ENCODE measurements around the gene MYNN. TPM values are rescaled to one million over a fixed set of nuclear protein-coding genes. Genes with fewer than 3 reads are reported as not detected.
"Not testable (repeated sequence)": the region's sequence is repeated elsewhere in the genome, so short reads cannot be mapped to it uniquely, and the experiment has no call there.

The MYNN gene
- total RNA-seq (50.8 TPM), polyA plus RNA-seq (11.9 TPM)

GRCh38 chr3:169772897-169773816 lies at the start of gene MYNN:
TSS of gene MYNN (plus strand) at chr3:169773396. CDS start at chr3:169774296, 900 bp downstream.
- Histone ChIP-seq H3K4me1 (ENCODE audit: insufficient read depth) (no peaks in the 10 kb centered on the region), H3K36me3 (ENCODE audit: insufficient read depth) (no peaks in the 10 kb centered on the region), H3K27ac (ENCODE audit: low read depth) (peak within 1 kb of the TSS; percentile 99), H3K4me3 (ENCODE audit: low read depth, low read length) (peak within 1 kb of the TSS; percentile 71)
- WGBS: under 1% methylated on average over 61 of the region's 61 CpGs
- peak; percentile 87 for DNase-seq (ENCODE audit: extremely low spot score)

GRCh38 chr3:169731857-169732256 lies 41.3 kb upstream of the MYNN start:
- H3K27ac ChIP-seq (ENCODE audit: low read depth); H3K4me1 ChIP-seq (ENCODE audit: insufficient read depth); H3K4me3 ChIP-seq (ENCODE audit: low read depth, low read length); DNase-seq (ENCODE audit: extremely low spot score); H3K36me3 ChIP-seq (ENCODE audit: insufficient read depth): not testable (repeated sequence)

GRCh38 chr3:169739067-169739466 lies 34.1 kb upstream of the MYNN start:
- H3K27ac ChIP-seq (ENCODE audit: low read depth): no peak overlapping the region
- no peak overlapping the region for H3K4me3 ChIP-seq (ENCODE audit: low read depth, low read length)
- no peak for DNase-seq (ENCODE audit: extremely low spot score)
- H3K36me3 ChIP-seq (ENCODE audit: insufficient read depth): no peaks in the 10 kb centered on the region
- no peaks in the 10 kb centered on the region for H3K4me1 ChIP-seq (ENCODE audit: insufficient read depth)
- WGBS: 51% methylated on average over 2 of the region's 2 CpGs

DNA sequence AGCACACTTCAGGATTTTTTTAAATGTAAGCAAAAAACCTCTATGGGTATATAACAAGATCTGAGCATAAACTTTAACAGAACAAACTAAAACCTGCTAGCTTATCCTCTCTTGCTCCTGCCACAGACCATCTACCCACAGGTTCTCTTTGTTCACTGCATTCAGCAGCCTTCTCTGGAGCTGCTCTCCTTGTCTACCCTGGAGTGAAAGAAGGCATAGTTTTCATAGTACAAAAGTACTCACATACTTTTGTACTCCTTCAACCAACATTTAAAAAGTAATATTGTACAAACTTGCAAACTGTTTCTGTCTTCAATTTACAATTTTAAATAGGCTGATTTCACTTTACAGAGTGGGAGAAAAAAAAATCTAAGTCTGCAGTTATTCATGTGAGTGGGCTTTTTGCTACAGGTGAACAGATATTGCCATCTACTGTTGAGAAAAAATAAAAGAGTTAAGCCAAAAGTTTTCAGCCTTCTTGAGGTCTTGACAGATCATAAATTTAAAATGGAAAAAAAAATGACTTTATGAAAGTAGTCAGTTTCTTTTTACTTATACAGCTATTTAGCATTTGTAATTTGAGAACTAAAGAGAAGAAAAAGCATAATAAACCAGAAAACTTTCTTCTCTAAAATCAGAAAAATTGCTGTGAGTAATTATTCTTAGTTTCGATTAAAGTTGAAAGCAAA lies 28.7 kb upstream of the MYNN start:
- no peaks in the 10 kb centered on the region for H3K36me3 ChIP-seq (ENCODE audit: insufficient read depth)
- H3K4me3 ChIP-seq (ENCODE audit: low read depth, low read length): no peak overlapping the region
- DNase-seq (ENCODE audit: extremely low spot score): no peak
- 0% methylated on average over 1 of the region's 1 CpG for WGBS
- no peak overlapping the region for H3K27ac ChIP-seq (ENCODE audit: low read depth)
- no peaks in the 10 kb centered on the region for H3K4me1 ChIP-seq (ENCODE audit: insufficient read depth)

DNA sequence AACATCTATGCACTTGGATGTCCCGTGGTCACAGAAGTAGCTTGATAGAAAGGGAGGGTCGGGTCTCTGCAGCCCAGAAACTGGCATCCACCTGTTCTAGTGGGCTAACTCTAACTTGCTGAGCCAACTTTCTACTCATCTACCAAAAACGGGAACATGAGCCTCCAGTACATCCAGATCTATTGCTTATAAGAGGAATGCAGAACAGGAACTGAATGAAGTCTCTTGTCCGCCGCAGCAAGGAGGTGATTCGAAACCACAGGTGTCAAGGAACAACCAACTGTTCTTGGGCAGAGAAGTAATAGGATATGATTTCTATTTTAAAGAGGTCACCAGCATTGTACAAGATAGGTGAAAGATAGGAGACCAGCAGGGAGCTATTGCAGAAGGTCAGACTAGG lies 26.3 kb upstream of the MYNN start:
- no peak for DNase-seq (ENCODE audit: extremely low spot score)
- H3K4me3 ChIP-seq (ENCODE audit: low read depth, low read length): no peak overlapping the region
- WGBS: 54% methylated on average over 6 of the region's 6 CpGs
- H3K4me1 ChIP-seq (ENCODE audit: insufficient read depth): no peaks in the 10 kb centered on the region
- no peak overlapping the region for H3K27ac ChIP-seq (ENCODE audit: low read depth)
- H3K36me3 ChIP-seq (ENCODE audit: insufficient read depth): no peaks in the 10 kb centered on the region

DNA sequence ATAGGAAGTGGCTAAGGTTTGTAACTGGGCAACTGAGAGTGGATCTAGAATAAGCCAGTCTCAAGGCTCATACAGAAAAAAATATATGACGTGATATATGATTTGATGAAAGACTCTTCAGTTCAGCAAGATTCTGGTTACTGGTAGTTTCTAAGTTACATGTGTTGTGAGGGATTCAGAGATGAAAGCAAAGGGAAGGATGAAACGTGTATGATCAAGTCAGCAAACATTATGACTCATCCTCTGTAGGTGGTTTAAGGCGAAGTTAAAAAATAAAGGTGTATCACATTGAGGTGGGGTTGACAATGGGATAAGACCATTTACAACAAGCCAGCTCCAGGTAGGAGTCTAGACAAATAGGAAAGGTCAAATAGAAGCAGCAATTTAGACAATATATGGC lies 24.5 kb upstream of the MYNN start:
- no peak overlapping the region for H3K4me3 ChIP-seq (ENCODE audit: low read depth, low read length)
- no peak overlapping the region for H3K27ac ChIP-seq (ENCODE audit: low read depth)
- no peaks in the 10 kb centered on the region for H3K4me1 ChIP-seq (ENCODE audit: insufficient read depth)
- WGBS: 68% methylated on average over 3 of the region's 3 CpGs
- DNase-seq (ENCODE audit: extremely low spot score): no peak
- H3K36me3 ChIP-seq (ENCODE audit: insufficient read depth): no peaks in the 10 kb centered on the region

- WGBS: 50% methylated on average over 2 of the region's 2 CpGs
- no peak overlapping the region for H3K4me3 ChIP-seq (ENCODE audit: low read depth, low read length)
- H3K27ac ChIP-seq (ENCODE audit: low read depth): no peak overlapping the region
- DNase-seq (ENCODE audit: extremely low spot score): no peak
- no peaks in the 10 kb centered on the region for H3K4me1 ChIP-seq (ENCODE audit: insufficient read depth)
- H3K36me3 ChIP-seq (ENCODE audit: insufficient read depth): no peaks in the 10 kb centered on the region
Measured at GRCh38 chr3:169750665-169751064, 22.5 kb upstream of the MYNN start.

- Histone ChIP-seq H3K27ac (ENCODE audit: low read depth) (no peak overlapping the region), H3K36me3 (ENCODE audit: insufficient read depth) (no peaks in the 10 kb centered on the region), H3K4me3 (ENCODE audit: low read depth, low read length) (no peak overlapping the region), H3K4me1 (ENCODE audit: insufficient read depth) (no peaks in the 10 kb centered on the region)
- WGBS: 68% methylated on average over 2 of the region's 2 CpGs
- DNase-seq (ENCODE audit: extremely low spot score): no peak
Measured at GRCh38 chr3:169751875-169752274, 21.3 kb upstream of the MYNN start.

GRCh38 chr3:169754711-169755110 lies 18.5 kb upstream of the MYNN start:
- no peak for DNase-seq (ENCODE audit: extremely low spot score)
- 84% methylated on average over 3 of the region's 3 CpGs for WGBS
- no peak overlapping the region for H3K4me3 ChIP-seq (ENCODE audit: low read depth, low read length)
- H3K36me3 ChIP-seq (ENCODE audit: insufficient read depth): no peaks in the 10 kb centered on the region
- no peak overlapping the region for H3K27ac ChIP-seq (ENCODE audit: low read depth)
- H3K4me1 ChIP-seq (ENCODE audit: insufficient read depth): no peaks in the 10 kb centered on the region

- 60% methylated on average over 2 of the region's 2 CpGs for WGBS
- DNase-seq (ENCODE audit: extremely low spot score): no peak
Measured at GRCh38 chr3:169755488-169755887, 17.7 kb upstream of the MYNN start.

GRCh38 chr3:169758359-169758994 lies 14.7 kb upstream of the MYNN start:
- Histone ChIP-seq H3K4me3 (ENCODE audit: low read depth, low read length) (no peak overlapping the region), H3K27ac (ENCODE audit: low read depth) (no peak overlapping the region), H3K36me3 (ENCODE audit: insufficient read depth) (no peaks in the 10 kb centered on the region), H3K4me1 (ENCODE audit: insufficient read depth) (no peaks in the 10 kb centered on the region)
- 41% methylated on average over 5 of the region's 5 CpGs for WGBS
- no peak for DNase-seq (ENCODE audit: extremely low spot score)

More at GRCh38 chr3:169755488-169755887, 17.7 kb upstream of the MYNN start:
- Histone ChIP-seq H3K4me1 (ENCODE audit: insufficient read depth) (no peaks in the 10 kb centered on the region), H3K4me3 (ENCODE audit: low read depth, low read length) (no peak overlapping the region), H3K36me3 (ENCODE audit: insufficient read depth) (no peaks in the 10 kb centered on the region), H3K27ac (ENCODE audit: low read depth) (no peak overlapping the region)

DNA sequence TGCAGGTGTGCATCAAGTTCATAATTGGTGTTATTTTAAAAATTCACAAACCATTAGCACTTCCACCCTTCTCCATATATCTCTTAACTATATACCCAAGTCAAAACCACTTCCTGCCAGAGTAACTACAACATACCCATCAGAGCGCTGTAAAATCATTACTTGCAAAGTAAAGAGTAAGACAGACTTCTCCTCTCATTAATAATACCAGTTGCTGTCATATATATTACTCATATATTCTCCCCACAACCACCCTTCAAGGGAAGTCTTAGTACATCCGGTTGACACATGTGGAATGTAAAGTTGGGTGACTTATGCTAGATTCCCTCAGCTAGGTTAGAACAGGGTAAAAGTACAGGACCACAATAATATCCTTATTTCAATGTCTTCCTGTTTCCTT lies 13.9 kb upstream of the MYNN start:
- WGBS: 84% methylated on average over 2 of the region's 2 CpGs
- no peak for DNase-seq (ENCODE audit: extremely low spot score)
- Histone ChIP-seq H3K36me3 (ENCODE audit: insufficient read depth) (no peaks in the 10 kb centered on the region), H3K27ac (ENCODE audit: low read depth) (no peak overlapping the region), H3K4me3 (ENCODE audit: low read depth, low read length) (no peak overlapping the region), H3K4me1 (ENCODE audit: insufficient read depth) (no peaks in the 10 kb centered on the region)

DNA sequence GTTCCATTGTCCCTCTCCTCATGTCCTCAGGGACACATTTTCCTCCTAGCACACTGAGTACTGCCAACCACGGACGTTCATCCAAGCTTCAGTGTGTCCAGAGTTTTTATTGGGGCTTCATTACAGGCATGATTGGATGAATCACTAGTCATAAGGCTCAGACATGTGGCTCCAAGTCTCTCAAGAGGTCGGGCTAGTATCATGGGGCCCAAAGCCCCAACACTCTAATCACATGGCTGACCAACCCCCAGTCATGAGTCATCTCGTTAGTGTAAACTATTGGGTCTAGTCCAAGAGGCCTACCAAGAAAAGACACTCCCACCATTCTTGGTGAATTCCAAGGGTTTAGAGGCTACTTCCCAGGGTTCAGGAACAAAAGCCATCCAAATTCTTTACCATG lies 12.7 kb upstream of the MYNN start:
- Histone ChIP-seq H3K4me1 (ENCODE audit: insufficient read depth) (no peaks in the 10 kb centered on the region), H3K36me3 (ENCODE audit: insufficient read depth) (no peaks in the 10 kb centered on the region), H3K4me3 (ENCODE audit: low read depth, low read length) (no peak overlapping the region), H3K27ac (ENCODE audit: low read depth) (no peak overlapping the region)
- WGBS: 79% methylated on average over 4 of the region's 4 CpGs
- DNase-seq (ENCODE audit: extremely low spot score): no peak

Measured in urinary bladder (tissue), 4 donors.